Calu3 (cell line): ENCODE data around the gene JARID2. TPM values are rescaled to one million over a fixed set of nuclear protein-coding genes. Genes with fewer than 3 reads are reported as not detected.

Source experiments
- BruUV-seq: library from RNA; stranded (reverse); fragments of 400-500 nt; replicated peaks from 2 replicates; lab custom pipeline; 2021; lab: Mats Ljungman, UMichigan
- CTCF ChIA-PET: fragments of 300-600 bp; sonication (Branson Sonifier 250); formaldehyde crosslinking; loops from one replicate; lab custom pipeline; 2022; ENCODE audit warnings: antibody characterized with exemption; lab: Charles Lee
- DNase-seq: peaks from one replicate; pipeline ENCODE4 v3.0.0; 2022
- H3K27ac Mint-ChIP-seq: one replicate; pipeline ENCODE4 v1.8.0; 2022; ENCODE audit warnings: mixed read lengths; ENCODE audit not compliant: unreplicated experiment
- H3K27me3 Mint-ChIP-seq: one replicate; pipeline ENCODE4 v1.8.0; 2022; ENCODE audit warnings: mixed read lengths; ENCODE audit not compliant: unreplicated experiment
- H3K36me3 Mint-ChIP-seq: one replicate; pipeline ENCODE4 v1.8.0; 2022; ENCODE audit warnings: mild to moderate bottlenecking, moderate library complexity, mixed read lengths; ENCODE audit not compliant: insufficient read depth, unreplicated experiment
- H3K4me1 Mint-ChIP-seq: one replicate; pipeline ENCODE4 v1.8.0; 2022; ENCODE audit warnings: mild to moderate bottlenecking, low read depth, mixed read lengths; ENCODE audit not compliant: unreplicated experiment
- H3K4me3 Mint-ChIP-seq: one replicate; pipeline ENCODE4 v1.8.0; 2022; ENCODE audit warnings: mild to moderate bottlenecking, low read depth, moderate library complexity, mixed read lengths; ENCODE audit not compliant: unreplicated experiment
- H3K9me3 Mint-ChIP-seq: one replicate; pipeline ENCODE4 v1.8.0; 2022; ENCODE audit warnings: low read depth, mixed read lengths; ENCODE audit not compliant: unreplicated experiment
- intact Hi-C: fragments of 100-400 bp; cut with micrococcal nuclease; formaldehyde crosslinking; loops from one replicate; pipeline ENCODE4 v1.10.0; 2022; ENCODE audit not compliant: unreplicated experiment
- total RNA-seq: library from RNA; stranded (reverse); gene quantifications from 2 replicates; pipeline ENCODE4 v1.2.3, GENCODE V29; 2022
- TF ChIP-seq, protein P1 (sequence below): fragments of 200-600 bp; IDR thresholded peaks from one replicate; pipeline ENCODE4 v1.8.0; 2022; ENCODE audit warnings: antibody characterized with exemption; ENCODE audit not compliant: unreplicated experiment

The JARID2 gene
- total RNA-seq, 1 experiment from 2014 or later, result 9.4 TPM

DNA sequence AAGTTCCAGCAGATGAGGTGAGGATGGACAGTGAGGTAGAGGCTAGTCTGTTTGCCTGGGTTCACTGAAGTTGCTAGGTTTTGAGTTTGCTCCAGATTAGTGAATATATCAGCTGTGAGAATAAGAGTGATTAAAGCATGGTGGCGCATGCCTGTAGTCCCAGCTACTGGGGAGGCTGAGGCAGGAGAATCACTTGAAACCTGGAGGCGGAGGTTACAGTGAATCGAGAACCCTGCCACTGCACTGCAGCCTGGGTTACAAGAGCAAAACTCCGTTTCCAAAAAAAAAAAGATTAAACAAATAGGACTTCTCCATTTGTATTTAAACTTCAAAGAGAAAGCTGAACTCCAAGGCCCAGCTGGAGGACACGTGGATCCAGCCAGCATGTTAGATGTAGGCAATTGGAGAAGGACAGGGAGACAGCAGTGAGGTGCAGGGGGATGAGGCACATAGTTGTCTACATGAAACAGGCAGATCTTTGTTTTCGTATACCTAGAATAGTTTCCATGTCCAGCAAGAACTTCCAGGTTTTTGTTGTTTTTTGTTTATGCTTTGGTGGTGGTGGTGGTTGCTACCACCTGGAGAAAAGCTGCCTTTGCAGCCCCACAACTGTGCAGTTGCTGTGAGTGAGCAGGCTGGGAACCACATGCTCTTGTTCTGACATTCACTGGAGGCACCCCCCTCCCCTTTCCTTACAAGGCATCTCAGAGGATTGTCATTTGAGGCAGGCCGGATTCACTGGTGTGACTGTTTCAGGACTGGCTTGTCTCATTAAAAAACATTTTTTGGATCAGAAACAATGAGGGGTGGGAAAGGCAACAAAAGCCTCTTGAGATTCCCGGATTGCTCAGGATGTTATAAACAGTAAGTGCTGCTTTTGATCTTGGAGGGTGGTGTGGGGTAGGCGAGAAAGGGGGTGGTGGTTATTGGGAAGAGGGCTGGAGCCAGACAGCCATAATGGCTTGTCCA, 72.3 kb downstream of the JARID2 start:
- H3K36me3 Mint-ChIP-seq, result no peaks in the 10 kb centered on the region
- H3K4me1 Mint-ChIP-seq, result peaks cover 26% of the 10 kb centered on the region
- no TSS peak for BruUV-seq
- no peak for DNase-seq
- no peaks in the 10 kb centered on the region for H3K27me3 Mint-ChIP-seq
- H3K9me3 Mint-ChIP-seq, result no peaks in the 10 kb centered on the region
- TF ChIP-seq, protein P1, sequence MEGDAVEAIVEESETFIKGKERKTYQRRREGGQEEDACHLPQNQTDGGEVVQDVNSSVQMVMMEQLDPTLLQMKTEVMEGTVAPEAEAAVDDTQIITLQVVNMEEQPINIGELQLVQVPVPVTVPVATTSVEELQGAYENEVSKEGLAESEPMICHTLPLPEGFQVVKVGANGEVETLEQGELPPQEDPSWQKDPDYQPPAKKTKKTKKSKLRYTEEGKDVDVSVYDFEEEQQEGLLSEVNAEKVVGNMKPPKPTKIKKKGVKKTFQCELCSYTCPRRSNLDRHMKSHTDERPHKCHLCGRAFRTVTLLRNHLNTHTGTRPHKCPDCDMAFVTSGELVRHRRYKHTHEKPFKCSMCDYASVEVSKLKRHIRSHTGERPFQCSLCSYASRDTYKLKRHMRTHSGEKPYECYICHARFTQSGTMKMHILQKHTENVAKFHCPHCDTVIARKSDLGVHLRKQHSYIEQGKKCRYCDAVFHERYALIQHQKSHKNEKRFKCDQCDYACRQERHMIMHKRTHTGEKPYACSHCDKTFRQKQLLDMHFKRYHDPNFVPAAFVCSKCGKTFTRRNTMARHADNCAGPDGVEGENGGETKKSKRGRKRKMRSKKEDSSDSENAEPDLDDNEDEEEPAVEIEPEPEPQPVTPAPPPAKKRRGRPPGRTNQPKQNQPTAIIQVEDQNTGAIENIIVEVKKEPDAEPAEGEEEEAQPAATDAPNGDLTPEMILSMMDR, result no peak
- intact Hi-C loops, result no loop called here
- no peak overlapping the region for H3K27ac Mint-ChIP-seq
- CTCF ChIA-PET, result no interaction called here
- no peak overlapping the region for H3K4me3 Mint-ChIP-seq

DNA sequence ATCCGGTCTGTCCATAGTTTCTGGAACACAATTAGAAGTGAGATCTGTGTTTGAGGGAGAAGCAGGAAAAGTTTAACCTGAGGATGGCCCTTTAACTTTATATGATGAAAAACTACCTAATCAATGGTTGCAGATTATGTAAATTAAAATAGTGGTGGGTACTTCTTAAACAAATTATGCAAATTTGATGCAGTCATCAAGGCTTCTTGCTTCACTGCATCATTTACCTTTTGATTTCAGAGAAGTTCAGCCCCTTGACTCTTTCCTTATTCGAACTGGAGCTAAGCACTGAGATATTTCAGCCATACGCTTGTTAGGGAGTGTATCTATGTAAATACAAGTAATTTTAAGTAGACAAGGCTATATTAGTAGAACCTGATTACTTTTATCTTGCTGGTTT, 73.8 kb downstream of the JARID2 start:
- TF ChIP-seq, protein P1, result no peak
- no TSS peak for BruUV-seq
- no peak overlapping the region for H3K27ac Mint-ChIP-seq
- H3K9me3 Mint-ChIP-seq, result no peaks in the 10 kb centered on the region
- peaks cover 29% of the 10 kb centered on the region for H3K4me1 Mint-ChIP-seq
- no peak for DNase-seq
- H3K4me3 Mint-ChIP-seq, result no peak overlapping the region
- CTCF ChIA-PET, result no interaction called here
- intact Hi-C loops, result loop anchor here (5.0 to 10.0 kb wide), 3 partner anchors 65 to 125 kb away; no protein-coding TSS in a partner anchor
- no peaks in the 10 kb centered on the region for H3K36me3 Mint-ChIP-seq
- no peaks in the 10 kb centered on the region for H3K27me3 Mint-ChIP-seq

DNA sequence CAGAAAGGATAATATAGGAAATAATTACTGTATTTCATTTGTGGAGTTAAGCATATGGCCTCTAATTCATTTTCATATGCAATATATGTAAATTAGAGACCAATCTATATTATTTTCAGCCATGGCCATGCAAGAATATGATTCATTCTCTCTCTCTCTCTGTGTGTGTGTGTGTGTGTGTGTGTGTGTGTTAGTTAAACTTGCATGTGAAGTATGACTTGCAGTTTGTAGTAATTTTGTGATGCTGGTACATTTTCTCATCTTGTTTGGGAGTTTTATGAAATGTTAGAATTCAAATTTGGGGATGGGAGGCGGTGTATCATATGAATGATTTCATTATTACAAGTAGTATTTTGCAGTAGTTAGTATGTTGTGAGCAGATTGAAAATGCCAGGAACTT, 74.8 kb downstream of the JARID2 start:
- no TSS peak for BruUV-seq
- H3K36me3 Mint-ChIP-seq, result no peaks in the 10 kb centered on the region
- intact Hi-C loops, result loop anchor here (5.0 to 10.0 kb wide), 3 partner anchors 66 to 124 kb away; no protein-coding TSS in a partner anchor
- H3K4me3 Mint-ChIP-seq, result no peak overlapping the region
- no peaks in the 10 kb centered on the region for H3K9me3 Mint-ChIP-seq
- TF ChIP-seq, protein P1, result no peak
- H3K4me1 Mint-ChIP-seq, result peaks cover 29% of the 10 kb centered on the region
- no peaks in the 10 kb centered on the region for H3K27me3 Mint-ChIP-seq
- DNase-seq, result no peak
- H3K27ac Mint-ChIP-seq, result no peak overlapping the region
- CTCF ChIA-PET, result no interaction called here

DNA sequence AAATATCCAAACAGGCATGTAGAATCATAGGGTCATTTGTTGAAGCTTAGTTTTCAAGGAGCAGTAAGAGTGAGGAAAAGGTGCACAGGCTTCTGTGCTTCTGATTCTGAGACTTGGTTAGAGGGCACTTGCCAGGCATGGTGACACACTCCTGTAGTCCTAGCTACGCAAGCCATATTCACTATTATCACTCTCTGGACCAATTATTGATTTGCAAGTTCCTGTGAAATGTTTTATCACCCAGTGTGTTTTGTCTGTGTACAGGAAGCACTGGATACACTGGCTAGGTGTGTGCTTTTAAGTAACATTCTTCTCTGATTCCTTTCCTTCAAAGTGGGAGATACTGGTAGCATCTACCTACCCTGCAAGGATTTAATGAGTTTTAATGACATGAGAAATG, 76.3 kb downstream of the JARID2 start:
- CTCF ChIA-PET, result interaction anchor here (0.5 to 0.6 kb wide), 2 partner anchors 121 to 244 kb away, joined by 3 to 9 read pairs; no protein-coding TSS in a partner anchor
- no peak for DNase-seq
- no peaks in the 10 kb centered on the region for H3K27me3 Mint-ChIP-seq
- BruUV-seq, result no TSS peak
- TF ChIP-seq, protein P1, result no peak
- H3K4me3 Mint-ChIP-seq, result no peak overlapping the region
- H3K36me3 Mint-ChIP-seq, result peaks cover under 1% of the 10 kb centered on the region
- intact Hi-C loops, result loop anchor here (5.0 to 10.0 kb wide), 3 partner anchors 67 to 123 kb away; no protein-coding TSS in a partner anchor
- peaks cover 32% of the 10 kb centered on the region for H3K4me1 Mint-ChIP-seq
- H3K27ac Mint-ChIP-seq, result no peak overlapping the region
- H3K9me3 Mint-ChIP-seq, result no peaks in the 10 kb centered on the region
